GM12865 (cell line): Measurements from ENCODE around the gene OOEP.
"Not testable (repeated sequence)": the region's sequence is repeated elsewhere in the genome, so short reads cannot be mapped to it uniquely, and the experiment has no call there.

ENCODE experiments used
- DNase-seq: peaks from one replicate; pipeline ENCODE4 v3.0.0; 2010; ENCODE audit warnings: low read depth
- H3K4me3 ChIP-seq: 2 replicates; pipeline ENCODE4 v1.5.1; 2011; ENCODE audit warnings: mild to moderate bottlenecking, low read depth, low read length, control low read depth
- CTCF ChIP-seq: IDR thresholded peaks from 2 replicates; pipeline ENCODE4 v1.5.1; 2011; ENCODE audit warnings: low read length, control low read depth, low read depth, inconsistent platforms; ENCODE audit not compliant: insufficient read depth; ENCODE audit errors: missing control alignments

The OOEP gene

GRCh38 chr6:73393278-73393677, 23.6 kb upstream of the OOEP start:
- DNase-seq: no peak
- no peak overlapping the region for H3K4me3 ChIP-seq
- TF ChIP-seq CTCF: no peak

- DNase-seq, H3K4me3 ChIP-seq: not testable (repeated sequence)
These were observed 22.5 kb upstream of the OOEP start for GRCh38 chr6:73392188-73392587.

- TF ChIP-seq CTCF: no peak
- no peak for DNase-seq
- H3K4me3 ChIP-seq: no peak overlapping the region
These were observed 22.0 kb upstream of the OOEP start for GRCh38 chr6:73391675-73392074.

GRCh38 chr6:73389854-73390253, 20.2 kb upstream of the OOEP start:
- peak; percentile 13 for DNase-seq
- H3K4me3 ChIP-seq: no peak overlapping the region
- no peak for TF ChIP-seq CTCF

- peak; percentile 67 for TF ChIP-seq CTCF
- H3K4me3 ChIP-seq: peak overlapping the region; percentile 64
- peak; percentile 74 for DNase-seq
These were observed 19.3 kb upstream of the OOEP start for GRCh38 chr6:73388800-73389512.

GRCh38 chr6:73388433-73388799, 18.7 kb upstream of the OOEP start:
- peak overlapping the region; percentile 64 for H3K4me3 ChIP-seq
- DNase-seq: no peak
- no peak for TF ChIP-seq CTCF

- no peak for DNase-seq
- H3K4me3 ChIP-seq: no peak overlapping the region
- no peak for TF ChIP-seq CTCF
These were observed 12.9 kb upstream of the OOEP start for GRCh38 chr6:73382462-73383113.

GRCh38 chr6:73381531-73381930, 11.8 kb upstream of the OOEP start:
- not testable (repeated sequence) for DNase-seq, H3K4me3 ChIP-seq
